Brain microvascular endothelial cell (primary cell): ENCODE results near the gene CHCHD6.

Experiments
- DNase-seq: peaks from one replicate; pipeline ENCODE4 v3.0.0-alpha.2; 2020
- H3K27ac ChIP-seq: fragments of 250-450 bp; sonication (Bioruptor Pico); 2 replicates; pipeline ENCODE4 v1.5.1; 2020; ENCODE audit warnings: mild to moderate bottlenecking, moderate library complexity
- H3K27me3 ChIP-seq: fragments of 250-450 bp; sonication (Bioruptor Pico); replicated peaks from 2 replicates; pipeline ENCODE4 v1.5.1; 2020; ENCODE audit warnings: mild to moderate bottlenecking
- H3K36me3 ChIP-seq: fragments of 250-450 bp; sonication (Bioruptor Pico); replicated peaks from 2 replicates; pipeline ENCODE4 v1.5.1; 2020; ENCODE audit warnings: mild to moderate bottlenecking
- H3K4me3 ChIP-seq: 2 replicates; pipeline ENCODE4 v1.5.1; 2011; ENCODE audit warnings: low read depth, mild to moderate bottlenecking, control low read depth, low read length, moderate library complexity
- in situ Hi-C: cut with HindIII; loops from 2 replicates; pipeline ENCODE4 v1.10.0; 2017; ENCODE audit warnings: low sequenced_read_pairs, low pct_ligation_motif_present
- TF ChIP-seq, protein P1 (sequence below): IDR thresholded peaks from 2 replicates; pipeline ENCODE4 v1.5.1; 2011; ENCODE audit warnings: low read depth, mild to moderate bottlenecking, moderate library complexity, low read length, control low read depth, inconsistent platforms; ENCODE audit errors: missing control alignments

CHCHD6 gene

DNA sequence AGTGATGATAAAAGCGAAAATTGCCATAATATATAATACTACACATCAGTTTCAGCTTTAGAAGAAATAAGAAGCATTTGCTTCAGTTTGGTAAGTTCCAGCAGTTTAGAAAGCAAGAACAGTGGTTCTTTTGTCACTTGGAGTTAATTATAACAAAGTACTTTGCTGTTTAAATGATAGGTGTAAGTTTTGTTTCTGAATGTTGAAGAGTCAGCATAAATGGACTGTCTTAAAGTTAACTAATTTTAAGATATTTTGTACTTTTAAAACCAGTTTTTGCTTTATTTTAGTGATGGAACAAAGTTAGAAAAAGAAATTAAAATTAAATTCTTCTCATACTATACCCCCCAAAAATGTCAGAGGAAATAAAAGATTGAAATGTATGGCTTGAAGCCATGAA is 24.6 kb downstream of the CHCHD6 start:
- H3K27me3 ChIP-seq = no peaks in the 10 kb centered on the region
- TF ChIP-seq, protein P1, sequence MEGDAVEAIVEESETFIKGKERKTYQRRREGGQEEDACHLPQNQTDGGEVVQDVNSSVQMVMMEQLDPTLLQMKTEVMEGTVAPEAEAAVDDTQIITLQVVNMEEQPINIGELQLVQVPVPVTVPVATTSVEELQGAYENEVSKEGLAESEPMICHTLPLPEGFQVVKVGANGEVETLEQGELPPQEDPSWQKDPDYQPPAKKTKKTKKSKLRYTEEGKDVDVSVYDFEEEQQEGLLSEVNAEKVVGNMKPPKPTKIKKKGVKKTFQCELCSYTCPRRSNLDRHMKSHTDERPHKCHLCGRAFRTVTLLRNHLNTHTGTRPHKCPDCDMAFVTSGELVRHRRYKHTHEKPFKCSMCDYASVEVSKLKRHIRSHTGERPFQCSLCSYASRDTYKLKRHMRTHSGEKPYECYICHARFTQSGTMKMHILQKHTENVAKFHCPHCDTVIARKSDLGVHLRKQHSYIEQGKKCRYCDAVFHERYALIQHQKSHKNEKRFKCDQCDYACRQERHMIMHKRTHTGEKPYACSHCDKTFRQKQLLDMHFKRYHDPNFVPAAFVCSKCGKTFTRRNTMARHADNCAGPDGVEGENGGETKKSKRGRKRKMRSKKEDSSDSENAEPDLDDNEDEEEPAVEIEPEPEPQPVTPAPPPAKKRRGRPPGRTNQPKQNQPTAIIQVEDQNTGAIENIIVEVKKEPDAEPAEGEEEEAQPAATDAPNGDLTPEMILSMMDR = no peak
- in situ Hi-C loops = no loop called here

DNA sequence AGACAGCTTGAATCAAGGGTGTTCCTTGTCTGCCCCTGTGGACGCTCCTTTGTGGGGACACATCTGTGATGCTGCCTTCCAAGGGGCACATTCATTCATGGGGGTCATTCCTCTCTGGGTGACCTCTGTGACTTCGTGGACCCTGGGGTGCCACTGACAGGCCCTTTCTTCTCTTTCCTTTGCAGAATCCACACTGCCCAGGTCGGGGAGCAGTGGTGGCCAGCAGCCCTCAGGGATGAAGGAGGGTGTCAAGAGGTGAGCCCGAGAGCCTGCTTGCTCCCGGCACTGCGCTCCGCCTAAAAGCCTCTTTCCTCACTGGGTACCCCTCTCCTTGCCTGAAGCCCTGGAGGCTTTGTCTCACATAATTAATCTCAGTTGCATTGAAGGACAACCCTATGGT is 26.3 kb downstream of the CHCHD6 start:
- no peaks in the 10 kb centered on the region for H3K36me3 ChIP-seq
- no peak for DNase-seq
- no peaks in the 10 kb centered on the region for H3K27me3 ChIP-seq
- H3K4me3 ChIP-seq = no peak overlapping the region
- TF ChIP-seq, protein P1 = no peak
- in situ Hi-C loops = no loop called here
- no peak overlapping the region for H3K27ac ChIP-seq

More for the DNA sequence above, 24.6 kb downstream of the CHCHD6 start:
- no peak for DNase-seq
- Histone ChIP-seq H3K27ac (no peak overlapping the region), H3K4me3 (no peak overlapping the region), H3K36me3 (no peaks in the 10 kb centered on the region)

DNA sequence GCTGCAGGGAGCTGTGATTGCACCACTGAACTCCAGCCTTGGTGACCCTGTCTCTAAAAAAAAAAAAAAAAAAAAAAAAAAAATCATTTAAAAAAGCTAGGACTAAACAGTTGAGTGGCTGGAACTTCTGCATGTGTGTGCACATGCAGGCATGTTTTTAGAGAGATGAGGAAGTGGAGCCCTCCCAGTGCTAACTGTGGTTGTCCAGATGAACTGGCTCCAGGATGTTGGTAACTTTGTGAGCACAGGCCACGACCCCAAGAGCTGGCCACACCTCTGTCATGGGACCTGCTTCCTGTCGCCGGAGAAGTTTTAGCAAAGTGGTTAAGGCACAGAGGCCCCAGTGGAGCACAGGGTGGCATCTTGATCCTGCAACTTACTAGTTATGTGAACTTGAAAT is 27.0 kb downstream of the CHCHD6 start:
- TF ChIP-seq, protein P1 = no peak
- no peak overlapping the region for H3K27ac ChIP-seq

DNA sequence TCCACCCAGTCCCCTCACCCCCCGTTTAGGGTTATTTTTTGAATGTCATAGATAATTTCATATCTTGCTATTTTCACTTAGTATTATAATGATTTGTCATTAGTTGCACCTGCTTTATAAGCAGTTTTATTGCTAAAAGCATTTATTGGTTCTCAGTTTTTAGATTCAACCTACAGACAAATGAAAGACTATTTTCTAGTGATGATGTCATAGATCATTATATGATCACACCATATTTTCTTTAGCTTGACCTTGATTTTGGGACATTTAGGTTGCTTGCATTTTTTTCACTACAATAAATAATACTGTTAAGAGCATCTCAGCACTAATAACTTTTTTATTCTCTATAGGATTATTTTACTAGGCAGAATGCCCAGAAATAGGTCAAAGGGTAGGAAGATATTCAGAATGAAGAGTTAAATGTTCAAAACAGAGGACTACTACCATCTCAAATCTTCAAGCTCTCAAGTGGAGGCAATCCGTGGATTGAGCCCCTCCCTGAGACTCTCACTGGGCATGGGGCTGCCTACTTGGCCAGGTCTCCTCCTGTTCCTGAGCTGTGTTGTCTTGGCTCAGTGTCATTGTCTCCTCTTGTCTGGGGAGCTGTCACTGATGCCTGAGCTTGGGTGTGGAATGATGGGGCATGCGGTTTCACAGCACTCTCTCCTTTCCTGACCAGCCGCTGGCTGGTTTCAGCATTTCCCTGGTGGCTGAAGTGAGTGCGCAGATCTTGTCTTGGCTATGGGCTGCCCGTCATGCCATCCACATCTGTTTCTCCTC is 28.4 kb downstream of the CHCHD6 start:
- TF ChIP-seq, protein P1 = no peak
- H3K27me3 ChIP-seq = no peaks in the 10 kb centered on the region
- in situ Hi-C loops = no loop called here
- no peaks in the 10 kb centered on the region for H3K36me3 ChIP-seq
- DNase-seq = peak; percentile 16
- no peak overlapping the region for H3K4me3 ChIP-seq
- no peak overlapping the region for H3K27ac ChIP-seq

More for the DNA sequence above, 27.0 kb downstream of the CHCHD6 start:
- no peaks in the 10 kb centered on the region for H3K27me3 ChIP-seq
- no peak for DNase-seq
- H3K36me3 ChIP-seq = no peaks in the 10 kb centered on the region
- in situ Hi-C loops = no loop called here
- no peak overlapping the region for H3K4me3 ChIP-seq

DNA sequence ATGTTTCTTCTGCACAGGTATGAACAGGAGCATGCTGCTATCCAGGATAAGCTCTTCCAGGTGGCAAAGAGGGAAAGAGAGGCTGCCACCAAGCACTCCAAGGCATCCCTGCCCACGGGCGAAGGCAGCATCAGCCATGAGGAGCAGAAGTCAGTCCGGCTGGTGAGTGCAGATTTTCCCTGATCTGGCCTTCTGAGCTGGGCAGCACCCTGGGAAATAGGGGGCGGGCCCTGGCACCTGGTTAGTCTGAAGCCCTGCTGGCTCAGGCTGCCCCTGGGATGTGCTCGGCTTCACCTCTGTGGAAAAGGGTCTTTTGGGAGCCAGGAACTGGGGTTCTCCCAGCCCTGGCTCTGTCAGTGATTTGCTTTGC is 29.0 kb downstream of the CHCHD6 start:
- no peaks in the 10 kb centered on the region for H3K27me3 ChIP-seq
- TF ChIP-seq, protein P1 = no peak

More for the DNA sequence above, 29.0 kb downstream of the CHCHD6 start:
- in situ Hi-C loops = no loop called here
- no peak for DNase-seq
- Histone ChIP-seq H3K4me3 (no peak overlapping the region), H3K27ac (no peak overlapping the region), H3K36me3 (no peaks in the 10 kb centered on the region)
